Measurements from ENCODE around the gene KLHL29.

GRCh38 chr2:23583467-23583866 is 198.5 kb downstream of the KLHL29 start:
- TF ChIP-seq, protein P1, sequence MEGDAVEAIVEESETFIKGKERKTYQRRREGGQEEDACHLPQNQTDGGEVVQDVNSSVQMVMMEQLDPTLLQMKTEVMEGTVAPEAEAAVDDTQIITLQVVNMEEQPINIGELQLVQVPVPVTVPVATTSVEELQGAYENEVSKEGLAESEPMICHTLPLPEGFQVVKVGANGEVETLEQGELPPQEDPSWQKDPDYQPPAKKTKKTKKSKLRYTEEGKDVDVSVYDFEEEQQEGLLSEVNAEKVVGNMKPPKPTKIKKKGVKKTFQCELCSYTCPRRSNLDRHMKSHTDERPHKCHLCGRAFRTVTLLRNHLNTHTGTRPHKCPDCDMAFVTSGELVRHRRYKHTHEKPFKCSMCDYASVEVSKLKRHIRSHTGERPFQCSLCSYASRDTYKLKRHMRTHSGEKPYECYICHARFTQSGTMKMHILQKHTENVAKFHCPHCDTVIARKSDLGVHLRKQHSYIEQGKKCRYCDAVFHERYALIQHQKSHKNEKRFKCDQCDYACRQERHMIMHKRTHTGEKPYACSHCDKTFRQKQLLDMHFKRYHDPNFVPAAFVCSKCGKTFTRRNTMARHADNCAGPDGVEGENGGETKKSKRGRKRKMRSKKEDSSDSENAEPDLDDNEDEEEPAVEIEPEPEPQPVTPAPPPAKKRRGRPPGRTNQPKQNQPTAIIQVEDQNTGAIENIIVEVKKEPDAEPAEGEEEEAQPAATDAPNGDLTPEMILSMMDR (conservative IDR thresholded peaks at IDR 0.05; ENCODE audit: low read length): no peak
- no peak for TF ChIP-seq EZH2phosphoT487 (IDR thresholded peaks at IDR 0.05; ENCODE audit: borderline replicate concordance, low read depth, low read length)

Measured in OCI-LY7 (cell line).